ENCODE data around the gene ACAA2. TPM values are rescaled to one million over a fixed set of nuclear protein-coding genes. Genes with fewer than 3 reads are reported as not detected.
"Not testable (repeated sequence)": the region's sequence is repeated elsewhere in the genome, so short reads cannot be mapped to it uniquely, and the experiment has no call there.

Gene ACAA2
- total and polyA plus RNA-seq, 9 donors: 28.6 to 96.2 (median 44.1) TPM

GRCh38 chr18:49786019-49786720 is 27.2 kb downstream of the ACAA2 start:
- Histone ChIP-seq H3K9me3 (no peaks in the 10 kb centered on the region), H3K4me1 (ENCODE audit: insufficient read depth) (no peaks in the 10 kb centered on the region), H3K36me3 (no peaks in the 10 kb centered on the region), H3K4me3 (no peak overlapping the region), H3K27ac (no peak overlapping the region), H3K27me3 (no peaks in the 10 kb centered on the region)
- DNase-seq: no peak
- 90 to 98% (median 97%) methylated on average over 1 of the region's 1 CpG for WGBS, 3 donors
- no peak for TF ChIP-seq POLR2A (IDR thresholded peaks at IDR 0.05)
- TF ChIP-seq EP300 (IDR thresholded peaks at IDR 0.05): no peak
- TF ChIP-seq CTCF (IDR thresholded peaks at IDR 0.05): no peak
- intact Hi-C loops (cut with DNase I): loop anchor here in 1 of 4 donors (10.0 kb wide), 1 partner anchor 271 kb away; no protein-coding TSS in a partner anchor

DNA sequence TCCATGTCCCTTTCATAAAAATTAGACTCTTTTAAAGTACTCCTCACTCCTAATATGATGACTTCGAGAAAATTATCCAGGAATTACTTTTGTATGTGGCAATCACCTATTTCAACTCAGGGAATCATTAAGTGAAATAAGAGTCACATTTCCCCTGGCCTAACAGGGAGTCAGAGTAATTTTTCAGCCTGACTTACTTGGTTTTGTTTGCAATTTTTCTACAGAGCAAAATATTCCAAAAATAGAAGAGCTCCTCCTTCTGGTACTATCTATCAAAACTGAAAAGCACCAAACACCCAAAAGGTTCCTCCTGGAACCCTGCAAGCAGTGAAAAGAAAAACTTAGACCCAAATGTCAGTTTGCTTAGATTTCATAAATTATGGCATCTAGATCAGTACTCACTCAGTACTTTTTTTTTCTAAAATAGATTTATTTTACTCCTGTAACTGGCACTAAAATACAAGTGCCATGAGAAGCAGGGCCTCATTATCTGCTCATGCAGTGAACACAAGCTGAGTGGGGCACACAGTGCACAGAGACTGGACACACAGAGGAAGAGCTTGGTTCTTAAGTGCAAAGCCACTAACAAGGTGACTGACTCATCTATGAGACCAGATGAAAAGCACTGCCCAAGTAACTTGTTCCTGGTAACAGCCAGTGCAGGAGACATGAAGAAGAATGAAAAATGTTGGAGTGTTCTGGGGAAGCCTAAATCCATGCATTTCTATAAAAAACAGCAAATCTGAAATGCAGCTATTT is 28.7 kb downstream of the ACAA2 start:
- no peak for DNase-seq
- H3K4me3 ChIP-seq: no peak overlapping the region
- H3K4me1 ChIP-seq (ENCODE audit: insufficient read depth): no peaks in the 10 kb centered on the region
- TF ChIP-seq POLR2A (IDR thresholded peaks at IDR 0.05): no peak
- TF ChIP-seq EP300 (IDR thresholded peaks at IDR 0.05): no peak
- TF ChIP-seq CTCF (IDR thresholded peaks at IDR 0.05): peak in 1 of 3 donors; percentile 12
- WGBS, 3 donors: 33 to 52% (median 44%) methylated on average over 1 of the region's 1 CpG
- H3K27ac ChIP-seq: no peak overlapping the region
- no peaks in the 10 kb centered on the region for H3K36me3 ChIP-seq
- intact Hi-C loops (cut with DNase I): loop anchor here in 1 of 4 donors (10.0 kb wide), 1 partner anchor 270 kb away; no protein-coding TSS in a partner anchor
- H3K9me3 ChIP-seq: no peaks in the 10 kb centered on the region
- no peaks in the 10 kb centered on the region for H3K27me3 ChIP-seq

GRCh38 chr18:49783631-49784030 is 29.7 kb downstream of the ACAA2 start:
- not testable (repeated sequence) for H3K27me3 ChIP-seq; H3K9me3 ChIP-seq; H3K4me1 ChIP-seq (ENCODE audit: insufficient read depth); H3K4me3 ChIP-seq; H3K27ac ChIP-seq; H3K36me3 ChIP-seq; DNase-seq
- intact Hi-C loops (cut with DNase I): loop anchor here in 1 of 4 donors (10.0 kb wide), 1 partner anchor 269 kb away; no protein-coding TSS in a partner anchor
- WGBS, 3 donors: 90 to 97% (median 96%) methylated on average over 3 of the region's 3 CpGs

DNA sequence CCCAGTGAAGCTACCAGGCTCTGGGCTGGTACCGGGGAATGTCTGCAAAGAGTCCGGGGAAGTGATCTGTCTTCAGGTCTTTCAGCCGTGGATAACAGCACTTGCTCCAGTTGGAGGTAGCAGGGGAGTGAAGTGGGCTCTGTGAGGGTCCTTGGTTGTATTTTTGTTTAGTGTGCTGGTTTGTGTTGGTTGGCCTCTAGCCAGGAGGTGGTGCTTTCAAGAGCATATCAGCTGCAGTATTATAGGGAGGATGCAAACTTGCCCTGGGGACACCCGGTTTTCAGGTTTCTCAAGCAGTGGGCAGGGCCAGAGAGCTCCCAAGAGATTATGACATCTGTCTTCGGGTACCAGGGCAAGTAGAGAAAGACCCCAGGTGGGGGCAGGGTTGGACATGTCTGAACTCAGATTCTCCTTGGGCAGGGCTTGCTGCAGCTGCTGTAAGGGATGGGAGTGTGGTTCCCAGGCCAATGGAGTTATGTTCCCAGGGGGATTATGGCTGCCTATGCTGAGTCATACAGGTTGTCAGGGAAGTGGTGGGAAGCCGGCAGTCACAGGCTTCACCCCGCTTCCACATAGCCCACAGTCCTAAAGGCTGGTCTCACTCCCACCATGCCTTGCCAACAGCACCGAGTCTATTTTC is 34.4 kb downstream of the ACAA2 start:
- Histone ChIP-seq H3K36me3 (no peaks in the 10 kb centered on the region), H3K4me1 (ENCODE audit: insufficient read depth) (no peaks in the 10 kb centered on the region), H3K27ac (no peak overlapping the region), H3K4me3 (no peak overlapping the region), H3K27me3 (no peaks in the 10 kb centered on the region), H3K9me3 (no peaks in the 10 kb centered on the region)
- 72 to 81% (median 76%) methylated on average over 8 of the region's 8 CpGs for WGBS, 3 donors
- intact Hi-C loops (cut with DNase I): no loop called here
- no peak for TF ChIP-seq EP300 (IDR thresholded peaks at IDR 0.05)
- no peak for TF ChIP-seq POLR2A (IDR thresholded peaks at IDR 0.05)
- TF ChIP-seq CTCF (IDR thresholded peaks at IDR 0.05): no peak
- no peak for DNase-seq
